Muscle of leg (tissue), 11 donors: ENCODE results near the gene CPT1B. TPM values are rescaled to one million over a fixed set of nuclear protein-coding genes. Genes with fewer than 3 reads are reported as not detected.
A peak's percentile ranks its signal among the peaks of the same experiment; 100 is the strongest.

Source experiments
- DNase-seq: peaks from one replicate; pipeline ENCODE4 v3.0.0; 2013
- H3K27ac ChIP-seq: one replicate; pipeline ENCODE4 v1.5.1; 2013; ENCODE audit warnings: mild to moderate bottlenecking, low read length, control low read depth
- H3K27me3 ChIP-seq: one replicate; pipeline ENCODE4 v1.6.1; 2013; ENCODE audit warnings: low read length; ENCODE audit not compliant: control insufficient read depth, insufficient read depth
- H3K36me3 ChIP-seq: one replicate; pipeline ENCODE4 v1.6.1; 2013; ENCODE audit warnings: low read length; ENCODE audit not compliant: control insufficient read depth, insufficient read depth
- H3K4me1 ChIP-seq: one replicate; pipeline ENCODE4 v1.6.1; 2013; ENCODE audit warnings: low read length; ENCODE audit not compliant: control insufficient read depth, insufficient read depth
- H3K4me3 ChIP-seq: one replicate; pipeline ENCODE4 v1.5.1; 2013; ENCODE audit warnings: low read length, control low read depth
- H3K9me3 ChIP-seq: replicated peaks from 2 replicates; pipeline ENCODE4 v1.6.1; 2013; ENCODE audit warnings: low read depth, low read length; ENCODE audit not compliant: control insufficient read depth
- WGBS: methylation state at CpG from one replicate; pipeline ENCODE4 v1.1.5; 2013; ENCODE audit warnings: missing lambda C conversion rate; ENCODE audit not compliant: insufficient coverage; 5-methylcytosine and 5-hydroxymethylcytosine counted together
- polyA plus RNA-seq, 8 donors: library from polyadenylated mRNA; unstranded; fragments of 120-200 nt; gene quantifications; one replicate each; pipeline versions ENCODE4 v1.2.1 to v1.2.3, GENCODE V29; 2013; ENCODE audit warnings: inconsistent platforms in 1 of 8, low replicate concordance in 1 of 8; ENCODE audit not compliant: insufficient read length in 8 of 8, insufficient read depth in 1 of 8
- total RNA-seq: library from RNA; stranded (reverse); fragments of 120-200 nt; gene quantifications from one replicate; pipeline ENCODE4 v1.2.4, GENCODE V29; 2013

Gene CPT1B
- total and polyA plus RNA-seq, 9 donors, result 24.5 to 66.6 (median 43.0) TPM

- WGBS, result 86% methylated on average over 1 of the region's 4 CpGs
- no peaks in the 10 kb centered on the region for H3K9me3 ChIP-seq
- H3K4me1 ChIP-seq, result peaks cover 50% of the 10 kb centered on the region
- no peak overlapping the region for H3K27ac ChIP-seq
- no peak overlapping the region for H3K4me3 ChIP-seq
- H3K36me3 ChIP-seq, result peaks cover 22% of the 10 kb centered on the region
- peaks cover 19% of the 10 kb centered on the region for H3K27me3 ChIP-seq
- DNase-seq, result no peak
These were observed 1.5 kb upstream of the CPT1B start for GRCh38 chr22:50579752-50580151.

- Histone ChIP-seq H3K4me3 (no peak overlapping the region), H3K4me1 (peaks cover 49% of the 10 kb centered on the region), H3K27me3 (peaks cover 19% of the 10 kb centered on the region), H3K27ac (peak overlapping the region; percentile 81), H3K9me3 (no peaks in the 10 kb centered on the region), H3K36me3 (peaks cover 26% of the 10 kb centered on the region)
- WGBS, result 43% methylated on average over 5 of the region's 8 CpGs
- DNase-seq, result no peak
These were observed 616 bp upstream of the CPT1B start for GRCh38 chr22:50578776-50579310.

GRCh38 chr22:50577697-50577986 is 585 bp downstream of the CPT1B start:
- H3K9me3 ChIP-seq, result no peaks in the 10 kb centered on the region
- 30% methylated on average over 23 of the region's 23 CpGs for WGBS
- H3K27ac ChIP-seq, result peak overlapping the region; percentile 13
- H3K4me1 ChIP-seq, result peaks cover 41% of the 10 kb centered on the region
- H3K4me3 ChIP-seq, result peak overlapping the region; percentile 15
- peaks cover 28% of the 10 kb centered on the region for H3K36me3 ChIP-seq
- DNase-seq, result no peak
- H3K27me3 ChIP-seq, result peaks cover 19% of the 10 kb centered on the region

GRCh38 chr22:50576806-50577696 is 1.2 kb downstream of the CPT1B start:
- DNase-seq, result no peak
- Histone ChIP-seq H3K27me3 (peaks cover 19% of the 10 kb centered on the region), H3K27ac (peak overlapping the region; percentile 13), H3K4me3 (peak overlapping the region; percentile 15), H3K9me3 (no peaks in the 10 kb centered on the region), H3K4me1 (peaks cover 41% of the 10 kb centered on the region), H3K36me3 (peaks cover 33% of the 10 kb centered on the region)
- WGBS, result 81% methylated on average over 18 of the region's 18 CpGs

- H3K4me3 ChIP-seq, result no peak overlapping the region
- H3K27ac ChIP-seq, result no peak overlapping the region
- H3K4me1 ChIP-seq, result peaks cover 32% of the 10 kb centered on the region
- WGBS, result 41% methylated on average over 5 of the region's 5 CpGs
- no peak for DNase-seq
- peaks cover 38% of the 10 kb centered on the region for H3K36me3 ChIP-seq
- H3K9me3 ChIP-seq, result no peaks in the 10 kb centered on the region
- H3K27me3 ChIP-seq, result peaks cover 19% of the 10 kb centered on the region
These were observed 2.2 kb downstream of the CPT1B start for GRCh38 chr22:50576070-50576469.

- Histone ChIP-seq H3K27ac (no peak overlapping the region), H3K9me3 (no peaks in the 10 kb centered on the region), H3K27me3 (peaks cover 19% of the 10 kb centered on the region), H3K4me1 (peaks cover 32% of the 10 kb centered on the region), H3K4me3 (no peak overlapping the region), H3K36me3 (peaks cover 40% of the 10 kb centered on the region)
- 49% methylated on average over 4 of the region's 8 CpGs for WGBS
- DNase-seq, result no peak
These were observed 2.7 kb downstream of the CPT1B start for GRCh38 chr22:50575426-50575941.

- DNase-seq, result no peak
- Histone ChIP-seq H3K4me3 (no peak overlapping the region), H3K9me3 (no peaks in the 10 kb centered on the region), H3K27me3 (peaks cover 19% of the 10 kb centered on the region), H3K4me1 (peaks cover 24% of the 10 kb centered on the region), H3K27ac (no peak overlapping the region), H3K36me3 (peaks cover 30% of the 10 kb centered on the region)
- WGBS, result 79% methylated on average over 10 of the region's 11 CpGs
These were observed 3.9 kb downstream of the CPT1B start for GRCh38 chr22:50574383-50574755.

- Histone ChIP-seq H3K27me3 (peaks cover 17% of the 10 kb centered on the region), H3K4me1 (peaks cover 18% of the 10 kb centered on the region), H3K36me3 (peaks cover 28% of the 10 kb centered on the region), H3K27ac (no peak overlapping the region), H3K4me3 (no peak overlapping the region), H3K9me3 (no peaks in the 10 kb centered on the region)
- 81% methylated on average over 16 of the region's 26 CpGs for WGBS
- DNase-seq, result no peak
These were observed 4.5 kb downstream of the CPT1B start for GRCh38 chr22:50573491-50574382.

GRCh38 chr22:50572965-50573364 is 5.3 kb downstream of the CPT1B start:
- no peak overlapping the region for H3K4me3 ChIP-seq
- no peaks in the 10 kb centered on the region for H3K9me3 ChIP-seq
- H3K27ac ChIP-seq, result no peak overlapping the region
- peaks cover 32% of the 10 kb centered on the region for H3K36me3 ChIP-seq
- H3K27me3 ChIP-seq, result peaks cover 11% of the 10 kb centered on the region
- peaks cover 10% of the 10 kb centered on the region for H3K4me1 ChIP-seq
- DNase-seq, result no peak
- WGBS, result 90% methylated on average over 9 of the region's 11 CpGs
